ENCODE measurements around the gene KLHDC4.

Gene KLHDC4

DNA sequence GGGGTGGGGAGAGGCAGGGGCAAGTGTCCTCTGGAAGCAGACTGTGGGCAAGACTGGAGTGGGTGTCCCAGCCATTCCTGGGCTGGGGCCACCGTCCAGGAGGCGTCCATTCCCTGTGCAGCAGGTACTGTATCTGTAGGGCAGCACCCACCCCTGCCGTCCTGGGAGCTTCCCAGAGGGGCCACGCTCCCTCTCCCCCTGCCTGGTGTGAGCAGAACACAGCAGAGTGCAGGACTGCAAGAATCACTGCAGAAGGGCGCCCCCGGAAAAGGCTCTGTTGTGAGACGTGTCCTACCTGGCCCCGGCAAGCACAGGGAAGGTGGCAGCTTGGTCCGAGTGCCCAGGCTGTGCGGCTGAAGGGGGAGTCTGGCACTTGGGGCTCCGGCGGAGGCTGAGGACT lies 70.3 kb downstream of the KLHDC4 start:
- no peak for TF ChIP-seq CTCF (IDR thresholded peaks at IDR 0.05; ENCODE audit: low read depth, low read length)
- DNase-seq (ENCODE audit: extremely low read depth, low read depth) = no peak

GRCh38 chr16:87694441-87695125 lies 71.2 kb downstream of the KLHDC4 start:
- no peak for TF ChIP-seq CTCF (IDR thresholded peaks at IDR 0.05; ENCODE audit: low read depth, low read length)
- no peak for DNase-seq (ENCODE audit: extremely low read depth, low read depth)

GRCh38 chr16:87693827-87694226 lies 72.0 kb downstream of the KLHDC4 start:
- TF ChIP-seq CTCF (IDR thresholded peaks at IDR 0.05; ENCODE audit: low read depth, low read length) = no peak
- DNase-seq (ENCODE audit: extremely low read depth, low read depth) = no peak

GRCh38 chr16:87692756-87693155 lies 73.0 kb downstream of the KLHDC4 start:
- DNase-seq (ENCODE audit: extremely low read depth, low read depth) = no peak
- no peak for TF ChIP-seq CTCF (IDR thresholded peaks at IDR 0.05; ENCODE audit: low read depth, low read length)

DNA sequence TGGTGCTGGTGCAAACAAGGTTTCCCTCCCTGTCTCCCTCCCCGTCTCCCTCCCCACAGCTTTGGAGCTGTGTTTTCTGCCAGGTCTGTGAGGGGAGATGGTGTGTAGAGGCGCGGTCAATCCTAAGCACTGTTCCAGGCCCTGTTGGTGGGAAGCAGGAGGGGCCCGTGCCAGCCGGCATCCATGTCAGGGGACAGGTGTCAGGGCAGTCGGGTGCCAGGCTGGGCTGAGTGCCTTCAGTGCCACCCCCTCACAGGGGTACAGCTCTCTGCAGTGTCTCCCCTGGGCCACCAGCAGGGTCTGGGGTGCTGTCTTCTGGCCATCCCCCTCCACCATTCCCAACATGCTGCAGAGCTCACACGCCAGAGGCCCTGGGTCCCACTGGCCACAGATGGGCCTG lies 73.6 kb downstream of the KLHDC4 start:
- no peak for DNase-seq (ENCODE audit: extremely low read depth, low read depth)
- TF ChIP-seq CTCF (IDR thresholded peaks at IDR 0.05; ENCODE audit: low read depth, low read length) = no peak

- TF ChIP-seq CTCF (IDR thresholded peaks at IDR 0.05; ENCODE audit: low read depth, low read length) = no peak
- DNase-seq (ENCODE audit: extremely low read depth, low read depth) = no peak
Observed at GRCh38 chr16:87691686-87692079, 74.1 kb downstream of the KLHDC4 start.

DNA sequence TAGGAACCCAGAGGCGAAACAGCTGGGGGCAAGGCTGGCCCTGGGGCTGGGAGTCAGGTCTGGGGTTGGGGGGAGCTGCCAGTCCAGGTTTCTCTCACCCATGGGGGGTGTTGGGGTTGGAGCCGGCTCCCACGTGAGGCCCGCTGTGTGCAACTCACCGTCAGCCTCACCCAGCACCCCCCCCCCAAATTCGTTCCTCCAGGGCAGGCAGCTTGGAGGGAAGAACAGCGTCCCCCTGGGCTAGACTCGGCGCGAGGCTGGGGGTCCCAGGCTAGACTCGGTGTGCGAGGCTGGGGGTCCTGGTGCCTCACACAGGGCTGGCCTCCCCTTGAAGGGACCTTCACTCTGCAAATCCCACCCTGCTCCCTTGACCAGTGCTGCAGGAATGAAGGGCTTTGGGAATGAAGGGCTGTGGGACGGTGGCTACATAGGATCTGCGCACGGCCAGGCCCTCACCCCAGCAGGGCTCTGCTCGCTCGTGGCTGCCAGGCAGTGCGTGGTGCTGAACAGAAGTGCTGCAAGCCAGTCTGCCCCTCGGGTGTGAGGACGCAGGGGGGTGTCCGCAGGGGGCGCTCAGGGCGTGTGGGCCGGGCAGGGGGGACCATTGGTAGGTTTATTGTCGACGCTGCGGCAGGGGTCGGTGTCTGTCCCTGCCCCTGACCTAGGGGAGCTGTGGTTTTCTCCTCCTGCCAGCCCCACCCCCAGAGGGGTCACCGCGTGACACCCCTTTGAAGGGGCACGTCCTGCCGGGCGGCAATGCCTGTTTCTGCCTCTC lies 74.7 kb downstream of the KLHDC4 start:
- DNase-seq (ENCODE audit: extremely low read depth, low read depth) = no peak
- no peak for TF ChIP-seq CTCF (IDR thresholded peaks at IDR 0.05; ENCODE audit: low read depth, low read length)
